Measurements from ENCODE around the gene TRAT1. TPM values are rescaled to one million over a fixed set of nuclear protein-coding genes. Genes with fewer than 3 reads are reported as not detected.

The TRAT1 gene
- total RNA-seq, 1 experiment from 2014 or later: 0.21 TPM

DNA sequence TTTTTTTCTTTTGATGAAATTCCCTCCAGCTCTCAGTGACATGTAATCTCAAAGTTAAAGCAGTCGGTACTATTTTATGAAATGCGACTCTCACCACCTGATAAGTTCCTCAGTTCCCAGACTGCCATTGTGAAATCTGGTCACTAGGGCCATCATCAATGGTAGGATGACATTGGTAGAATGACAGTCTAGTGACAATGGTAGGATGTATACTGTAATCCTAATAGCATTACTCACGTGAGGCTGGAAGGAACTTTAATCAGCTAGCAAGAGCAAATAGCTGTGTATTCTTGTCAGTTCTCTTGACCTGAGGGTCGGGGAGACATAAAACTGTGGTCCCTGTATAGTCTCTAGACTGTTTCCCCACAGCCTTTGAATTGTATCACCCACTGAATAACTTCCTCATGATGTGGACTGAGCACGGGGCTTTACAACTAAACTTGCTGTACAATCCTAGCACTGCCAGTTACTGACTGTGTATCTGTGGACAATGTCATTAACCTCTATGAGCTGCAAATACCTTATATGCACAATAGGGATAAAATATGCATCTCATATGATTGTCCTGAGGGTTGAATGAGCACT lies 23.2 kb downstream of the TRAT1 start:
- in situ Hi-C loops (cut with HindIII; ENCODE audit: low pct_unique_long_range_greater_than_20kb, low sequenced_read_pairs) (no loop called here), intact Hi-C loops (cut with micrococcal nuclease; ENCODE audit: unreplicated experiment) (no loop called here)
- ChIA-PET CTCF (no interaction called here), POLR2A (no interaction called here)
- Histone ChIP-seq H3K36me3 (ENCODE audit: control insufficient read depth, insufficient read depth, low read length) (no peaks in the 10 kb centered on the region), H3K27me3 (ENCODE audit: control insufficient read depth, insufficient read depth, low read length) (peaks cover 6% of the 10 kb centered on the region; the same call in 1 of the 2 replicates), H3K27ac (ENCODE audit: low read length) (no peak overlapping the region), H3K4me1 (ENCODE audit: control insufficient read depth, insufficient read depth, low read length) (no peaks in the 10 kb centered on the region), H3K4me3 (ENCODE audit: low read depth in 2 of 2, low read length in 2 of 2) (no peak overlapping the region), H3K9me3 (ENCODE audit: control insufficient read depth, insufficient read depth, low read depth, low read length) (no peaks in the 10 kb centered on the region)
- no peak for ATAC-seq
- no peak for TF ChIP-seq SIN3A (IDR thresholded peaks at IDR 0.05; ENCODE audit: borderline replicate concordance, insufficient read depth, low read depth, low read length)
- TF ChIP-seq TCF7L2 (IDR thresholded peaks at IDR 0.05; ENCODE audit: low read depth, low read length): no peak
- no peak for TF ChIP-seq POLR2AphosphoS5 (IDR thresholded peaks at IDR 0.05; ENCODE audit: low read depth, low read length)
- TF ChIP-seq, protein P1, sequence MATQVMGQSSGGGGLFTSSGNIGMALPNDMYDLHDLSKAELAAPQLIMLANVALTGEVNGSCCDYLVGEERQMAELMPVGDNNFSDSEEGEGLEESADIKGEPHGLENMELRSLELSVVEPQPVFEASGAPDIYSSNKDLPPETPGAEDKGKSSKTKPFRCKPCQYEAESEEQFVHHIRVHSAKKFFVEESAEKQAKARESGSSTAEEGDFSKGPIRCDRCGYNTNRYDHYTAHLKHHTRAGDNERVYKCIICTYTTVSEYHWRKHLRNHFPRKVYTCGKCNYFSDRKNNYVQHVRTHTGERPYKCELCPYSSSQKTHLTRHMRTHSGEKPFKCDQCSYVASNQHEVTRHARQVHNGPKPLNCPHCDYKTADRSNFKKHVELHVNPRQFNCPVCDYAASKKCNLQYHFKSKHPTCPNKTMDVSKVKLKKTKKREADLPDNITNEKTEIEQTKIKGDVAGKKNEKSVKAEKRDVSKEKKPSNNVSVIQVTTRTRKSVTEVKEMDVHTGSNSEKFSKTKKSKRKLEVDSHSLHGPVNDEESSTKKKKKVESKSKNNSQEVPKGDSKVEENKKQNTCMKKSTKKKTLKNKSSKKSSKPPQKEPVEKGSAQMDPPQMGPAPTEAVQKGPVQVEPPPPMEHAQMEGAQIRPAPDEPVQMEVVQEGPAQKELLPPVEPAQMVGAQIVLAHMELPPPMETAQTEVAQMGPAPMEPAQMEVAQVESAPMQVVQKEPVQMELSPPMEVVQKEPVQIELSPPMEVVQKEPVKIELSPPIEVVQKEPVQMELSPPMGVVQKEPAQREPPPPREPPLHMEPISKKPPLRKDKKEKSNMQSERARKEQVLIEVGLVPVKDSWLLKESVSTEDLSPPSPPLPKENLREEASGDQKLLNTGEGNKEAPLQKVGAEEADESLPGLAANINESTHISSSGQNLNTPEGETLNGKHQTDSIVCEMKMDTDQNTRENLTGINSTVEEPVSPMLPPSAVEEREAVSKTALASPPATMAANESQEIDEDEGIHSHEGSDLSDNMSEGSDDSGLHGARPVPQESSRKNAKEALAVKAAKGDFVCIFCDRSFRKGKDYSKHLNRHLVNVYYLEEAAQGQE (IDR thresholded peaks at IDR 0.05; ENCODE audit: insufficient read depth in 1 of 2, low read depth in 2 of 2, low read length in 1 of 2): no peak
- TF ChIP-seq, protein P2, sequence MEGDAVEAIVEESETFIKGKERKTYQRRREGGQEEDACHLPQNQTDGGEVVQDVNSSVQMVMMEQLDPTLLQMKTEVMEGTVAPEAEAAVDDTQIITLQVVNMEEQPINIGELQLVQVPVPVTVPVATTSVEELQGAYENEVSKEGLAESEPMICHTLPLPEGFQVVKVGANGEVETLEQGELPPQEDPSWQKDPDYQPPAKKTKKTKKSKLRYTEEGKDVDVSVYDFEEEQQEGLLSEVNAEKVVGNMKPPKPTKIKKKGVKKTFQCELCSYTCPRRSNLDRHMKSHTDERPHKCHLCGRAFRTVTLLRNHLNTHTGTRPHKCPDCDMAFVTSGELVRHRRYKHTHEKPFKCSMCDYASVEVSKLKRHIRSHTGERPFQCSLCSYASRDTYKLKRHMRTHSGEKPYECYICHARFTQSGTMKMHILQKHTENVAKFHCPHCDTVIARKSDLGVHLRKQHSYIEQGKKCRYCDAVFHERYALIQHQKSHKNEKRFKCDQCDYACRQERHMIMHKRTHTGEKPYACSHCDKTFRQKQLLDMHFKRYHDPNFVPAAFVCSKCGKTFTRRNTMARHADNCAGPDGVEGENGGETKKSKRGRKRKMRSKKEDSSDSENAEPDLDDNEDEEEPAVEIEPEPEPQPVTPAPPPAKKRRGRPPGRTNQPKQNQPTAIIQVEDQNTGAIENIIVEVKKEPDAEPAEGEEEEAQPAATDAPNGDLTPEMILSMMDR (IDR thresholded peaks at IDR 0.05): no peak
- BruUV-seq (replicated peaks): no TSS peak
- DNase-seq (ENCODE audit: low read depth, low spot score): no peak

DNA sequence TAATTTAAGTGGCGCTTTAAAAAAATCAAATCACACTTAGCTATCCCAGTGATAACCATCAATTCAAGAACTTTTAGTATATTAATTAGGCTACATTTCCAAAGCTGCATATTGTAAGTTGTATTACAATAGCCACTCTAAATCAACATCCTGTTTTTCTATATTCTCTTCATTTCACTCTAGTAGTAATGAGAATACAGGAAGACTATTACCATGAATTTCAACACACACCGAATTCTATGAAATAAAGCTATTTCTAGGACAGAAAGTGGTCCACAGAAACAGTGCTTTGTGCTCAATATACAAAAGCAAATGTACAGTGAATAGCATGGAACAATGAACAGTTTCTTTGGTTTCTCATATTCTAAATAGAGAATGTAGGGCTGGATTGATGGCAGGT lies 24.6 kb downstream of the TRAT1 start:
- H3K9me3 ChIP-seq (ENCODE audit: control insufficient read depth, insufficient read depth, low read depth, low read length): no peaks in the 10 kb centered on the region
- BruUV-seq (replicated peaks): no TSS peak
- DNase-seq (ENCODE audit: low read depth, low spot score) (no peak), ATAC-seq (no peak)
- no peak overlapping the region for H3K4me3 ChIP-seq (ENCODE audit: low read depth in 2 of 2, low read length in 2 of 2)
- no peaks in the 10 kb centered on the region for H3K4me1 ChIP-seq (ENCODE audit: control insufficient read depth, insufficient read depth, low read length)
- TF ChIP-seq POLR2AphosphoS5 (IDR thresholded peaks at IDR 0.05; ENCODE audit: low read depth, low read length) (no peak), SIN3A (IDR thresholded peaks at IDR 0.05; ENCODE audit: borderline replicate concordance, insufficient read depth, low read depth, low read length) (no peak), TCF7L2 (IDR thresholded peaks at IDR 0.05; ENCODE audit: low read depth, low read length) (no peak)
- TF ChIP-seq, protein P2 (IDR thresholded peaks at IDR 0.05): no peak
- TF ChIP-seq, protein P1 (IDR thresholded peaks at IDR 0.05; ENCODE audit: insufficient read depth in 1 of 2, low read depth in 2 of 2, low read length in 1 of 2): no peak
- in situ Hi-C loops (cut with HindIII; ENCODE audit: low pct_unique_long_range_greater_than_20kb, low sequenced_read_pairs): no loop called here
- CTCF ChIA-PET: no interaction called here
- intact Hi-C loops (cut with micrococcal nuclease; ENCODE audit: unreplicated experiment): no loop called here
- POLR2A ChIA-PET: no interaction called here
- no peak overlapping the region for H3K27ac ChIP-seq (ENCODE audit: low read length)
- H3K36me3 ChIP-seq (ENCODE audit: control insufficient read depth, insufficient read depth, low read length): no peaks in the 10 kb centered on the region
- peaks cover 6% of the 10 kb centered on the region; the same call in 1 of the 2 replicates for H3K27me3 ChIP-seq (ENCODE audit: control insufficient read depth, insufficient read depth, low read length)

Measured in Panc1 (cell line).